DOHH2 (cell line): ENCODE results near the gene TMTC1.

Experiments used
- H3F3A ChIP-seq: fragments of 200-600 bp; sonication (generic), shearing (Covaris generic); 2 replicates; pipeline ENCODE4 v1.6.0; 2016; ENCODE audit warnings: antibody characterized with exemption, mild to moderate bottlenecking; ENCODE audit not compliant: control insufficient read depth, insufficient read depth
- H3K27ac ChIP-seq: fragments of 200-600 bp; sonication (generic); 2 replicates; pipeline ENCODE4 v1.5.1; 2014; ENCODE audit warnings: low read depth, mild to moderate bottlenecking, low read length, moderate library complexity
- H3K27me3 ChIP-seq: fragments of 200-600 bp; sonication (generic); 2 replicates; pipeline ENCODE4 v1.6.1; 2014; ENCODE audit warnings: mild to moderate bottlenecking, low read length, mixed read lengths; ENCODE audit not compliant: control insufficient read depth
- H3K36me3 ChIP-seq: fragments of 200-600 bp; sonication (generic); 2 replicates; pipeline ENCODE4 v1.6.1; 2014; ENCODE audit warnings: mild to moderate bottlenecking, low read length, moderate library complexity, mixed read lengths; ENCODE audit not compliant: control insufficient read depth
- H3K4me1 ChIP-seq: fragments of 200-600 bp; sonication (generic); 2 replicates; pipeline ENCODE4 v1.6.1; 2014; ENCODE audit warnings: mild to moderate bottlenecking, low read length, mixed read lengths; ENCODE audit not compliant: control insufficient read depth
- H3K4me2 ChIP-seq: fragments of 200-600 bp; sonication (generic); 2 replicates; pipeline ENCODE4 v1.6.0; 2014; ENCODE audit warnings: mild to moderate bottlenecking, low read length, moderate library complexity
- H3K4me3 ChIP-seq: fragments of 200-600 bp; sonication (generic); 2 replicates; pipeline ENCODE4 v1.5.1; 2014; ENCODE audit warnings: mild to moderate bottlenecking, low read length, mixed read lengths
- H3K79me2 ChIP-seq: fragments of 200-600 bp; sonication (generic); 2 replicates; pipeline ENCODE4 v1.6.1; 2014; ENCODE audit warnings: mild to moderate bottlenecking, low read length, mixed read lengths; ENCODE audit not compliant: control insufficient read depth
- H3K9me2 ChIP-seq: fragments of 200-600 bp; sonication (generic); replicated peaks from 2 replicates; pipeline ENCODE4 v1.6.1; 2014; ENCODE audit warnings: mild to moderate bottlenecking, low read length, mixed read lengths; ENCODE audit not compliant: control insufficient read depth
- H3K9me3 ChIP-seq: fragments of 200-600 bp; sonication (generic); 2 replicates; pipeline ENCODE4 v1.6.1; 2014; ENCODE audit warnings: antibody characterized with exemption, low read length, mixed read lengths; ENCODE audit not compliant: control insufficient read depth, insufficient read depth
- H4K20me1 ChIP-seq: fragments of 200-600 bp; sonication (generic); 2 replicates; pipeline ENCODE4 v1.6.0; 2014; ENCODE audit warnings: low read depth, mild to moderate bottlenecking, antibody characterized with exemption, low read length, moderate library complexity; ENCODE audit not compliant: control insufficient read depth, insufficient read depth
- EZH2phosphoT487 ChIP-seq: fragments of 200-600 bp; sonication (generic); IDR thresholded peaks from 2 replicates; pipeline ENCODE4 v1.6.1; 2017; ENCODE audit warnings: borderline replicate concordance, mild to moderate bottlenecking, antibody characterized with exemption, low read length, moderate library complexity, mixed read lengths
- TF ChIP-seq, protein P1 (sequence below): fragments of 200-600 bp; sonication (generic); IDR thresholded peaks from one replicate; pipeline ENCODE4 v1.5.1; 2014; ENCODE audit warnings: antibody characterized with exemption, mild to moderate bottlenecking, low read depth, low read length; ENCODE audit not compliant: poor library complexity, severe bottlenecking

Gene TMTC1

DNA sequence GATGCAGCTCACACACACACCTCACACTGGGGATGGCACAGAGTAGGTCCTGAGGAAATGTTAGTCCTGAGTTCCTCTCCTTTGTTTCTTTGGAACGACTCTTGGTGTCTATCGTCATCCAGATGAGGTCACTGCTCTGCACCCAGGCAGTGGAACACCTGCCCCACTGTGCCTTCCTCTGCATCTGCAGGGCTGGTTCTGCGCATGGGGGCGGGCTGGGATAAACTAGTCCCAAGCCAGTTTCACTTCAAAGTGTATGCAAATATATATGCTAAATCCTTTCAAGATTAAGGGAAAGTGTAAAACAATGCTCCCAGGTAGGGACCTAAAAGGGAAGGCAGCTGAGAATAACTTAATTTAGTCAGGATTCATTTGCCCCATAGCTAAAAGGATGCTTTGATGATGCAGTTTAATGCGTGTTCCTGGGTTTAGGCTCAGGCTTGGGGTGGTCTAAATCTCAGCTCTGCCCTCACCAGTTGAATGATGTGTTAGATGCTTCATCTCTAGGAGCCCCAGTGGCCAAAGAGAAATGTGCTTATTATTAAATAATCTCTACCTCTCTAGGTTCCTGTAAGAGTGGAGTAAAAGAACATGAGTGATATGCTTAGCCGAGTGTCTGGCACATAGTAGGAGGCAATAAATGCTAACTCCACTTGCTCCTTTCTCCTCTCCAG is 239.2 kb downstream of the TMTC1 start:
- Histone ChIP-seq H3K4me1 (no peaks in the 10 kb centered on the region), H3K9me2 (no peaks in the 10 kb centered on the region), H3K27ac (no peak overlapping the region), H3K4me2 (no peak overlapping the region), H4K20me1 (no peaks in the 10 kb centered on the region), H3K36me3 (no peaks in the 10 kb centered on the region), H3F3A (no peaks in the 10 kb centered on the region), H3K9me3 (no peaks in the 10 kb centered on the region), H3K27me3 (no peaks in the 10 kb centered on the region), H3K79me2 (no peaks in the 10 kb centered on the region), H3K4me3 (no peak overlapping the region)
- TF ChIP-seq, protein P1, sequence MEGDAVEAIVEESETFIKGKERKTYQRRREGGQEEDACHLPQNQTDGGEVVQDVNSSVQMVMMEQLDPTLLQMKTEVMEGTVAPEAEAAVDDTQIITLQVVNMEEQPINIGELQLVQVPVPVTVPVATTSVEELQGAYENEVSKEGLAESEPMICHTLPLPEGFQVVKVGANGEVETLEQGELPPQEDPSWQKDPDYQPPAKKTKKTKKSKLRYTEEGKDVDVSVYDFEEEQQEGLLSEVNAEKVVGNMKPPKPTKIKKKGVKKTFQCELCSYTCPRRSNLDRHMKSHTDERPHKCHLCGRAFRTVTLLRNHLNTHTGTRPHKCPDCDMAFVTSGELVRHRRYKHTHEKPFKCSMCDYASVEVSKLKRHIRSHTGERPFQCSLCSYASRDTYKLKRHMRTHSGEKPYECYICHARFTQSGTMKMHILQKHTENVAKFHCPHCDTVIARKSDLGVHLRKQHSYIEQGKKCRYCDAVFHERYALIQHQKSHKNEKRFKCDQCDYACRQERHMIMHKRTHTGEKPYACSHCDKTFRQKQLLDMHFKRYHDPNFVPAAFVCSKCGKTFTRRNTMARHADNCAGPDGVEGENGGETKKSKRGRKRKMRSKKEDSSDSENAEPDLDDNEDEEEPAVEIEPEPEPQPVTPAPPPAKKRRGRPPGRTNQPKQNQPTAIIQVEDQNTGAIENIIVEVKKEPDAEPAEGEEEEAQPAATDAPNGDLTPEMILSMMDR: no peak
- no peak for TF ChIP-seq EZH2phosphoT487

DNA sequence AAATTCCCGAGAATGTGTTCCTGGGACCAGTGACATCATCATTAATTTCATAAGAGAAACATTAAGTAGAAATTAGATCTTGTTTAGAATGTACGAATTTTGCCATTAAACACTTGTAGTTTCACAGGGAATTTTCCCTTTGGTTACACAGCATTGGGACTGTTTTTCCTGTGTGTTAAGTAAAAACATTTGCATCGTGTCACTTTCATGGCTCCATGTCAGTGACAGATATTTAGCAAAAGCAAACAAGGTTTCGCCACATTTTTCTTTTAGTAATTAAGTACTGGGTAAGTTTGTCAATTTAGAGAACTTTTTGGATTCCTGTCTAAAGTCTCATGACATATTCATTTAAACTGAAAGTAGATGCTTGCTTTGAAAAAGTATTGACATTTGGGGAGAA is 240.7 kb downstream of the TMTC1 start:
- no peak overlapping the region for H3K4me2 ChIP-seq
- no peaks in the 10 kb centered on the region for H3F3A ChIP-seq
- TF ChIP-seq, protein P1: no peak
- H3K4me1 ChIP-seq: no peaks in the 10 kb centered on the region
- no peaks in the 10 kb centered on the region for H3K27me3 ChIP-seq
- no peaks in the 10 kb centered on the region for H3K36me3 ChIP-seq
- no peaks in the 10 kb centered on the region for H4K20me1 ChIP-seq
- H3K9me3 ChIP-seq: no peaks in the 10 kb centered on the region
- H3K79me2 ChIP-seq: no peaks in the 10 kb centered on the region
- H3K4me3 ChIP-seq: no peak overlapping the region
- H3K9me2 ChIP-seq: no peaks in the 10 kb centered on the region
- no peak overlapping the region for H3K27ac ChIP-seq

DNA sequence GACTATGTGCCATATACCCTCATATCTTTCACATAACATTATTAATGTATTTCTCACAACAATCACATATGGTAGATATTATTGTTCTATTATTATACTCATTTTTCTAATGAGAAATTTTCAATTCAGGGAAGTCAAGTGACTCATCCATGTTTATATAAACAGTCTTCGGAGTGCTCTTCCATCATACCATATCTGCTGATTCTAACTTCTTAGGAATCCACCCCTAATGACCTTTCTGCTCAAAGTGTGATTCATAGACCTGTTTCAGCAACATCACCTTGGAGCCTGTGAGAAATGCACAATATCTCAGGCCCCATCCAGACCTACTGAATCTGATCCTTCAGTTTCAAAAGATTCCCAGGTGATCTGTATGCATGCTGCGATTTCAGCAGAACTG is 246.4 kb downstream of the TMTC1 start:
- Histone ChIP-seq H3K79me2 (no peaks in the 10 kb centered on the region), H3K27ac (no peak overlapping the region), H3F3A (no peaks in the 10 kb centered on the region), H3K27me3 (no peaks in the 10 kb centered on the region), H3K9me2 (no peaks in the 10 kb centered on the region), H3K4me2 (no peak overlapping the region), H4K20me1 (no peaks in the 10 kb centered on the region), H3K36me3 (no peaks in the 10 kb centered on the region), H3K4me1 (no peaks in the 10 kb centered on the region), H3K4me3 (no peak overlapping the region), H3K9me3 (no peaks in the 10 kb centered on the region)
- no peak for TF ChIP-seq EZH2phosphoT487
- TF ChIP-seq, protein P1: no peak

DNA sequence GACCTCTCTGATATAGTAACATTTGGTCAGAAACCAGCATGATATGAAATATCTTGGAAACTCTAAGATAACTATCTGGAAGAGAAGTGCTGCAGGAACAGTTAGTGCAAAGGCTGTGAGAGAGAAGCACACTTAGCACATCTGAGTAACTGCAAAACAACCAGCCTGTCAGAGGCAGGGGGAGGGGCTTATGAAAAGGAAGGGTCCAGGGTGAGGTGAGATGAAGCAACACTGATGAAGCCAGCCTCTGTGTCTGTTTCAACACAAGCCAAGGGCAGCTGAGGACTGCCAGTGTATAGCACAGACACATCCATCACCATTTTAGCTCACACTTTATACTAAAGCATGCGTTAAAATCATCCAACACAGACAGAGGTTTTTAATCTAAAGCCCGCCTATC is 248.8 kb downstream of the TMTC1 start:
- H3K36me3 ChIP-seq: no peaks in the 10 kb centered on the region
- H4K20me1 ChIP-seq: no peaks in the 10 kb centered on the region
- H3K27me3 ChIP-seq: no peaks in the 10 kb centered on the region
- H3K9me2 ChIP-seq: no peaks in the 10 kb centered on the region
- no peak overlapping the region for H3K4me2 ChIP-seq
- no peaks in the 10 kb centered on the region for H3F3A ChIP-seq
- no peak overlapping the region for H3K27ac ChIP-seq
- H3K4me3 ChIP-seq: no peak overlapping the region
- H3K79me2 ChIP-seq: no peaks in the 10 kb centered on the region
- no peaks in the 10 kb centered on the region for H3K9me3 ChIP-seq
- H3K4me1 ChIP-seq: no peaks in the 10 kb centered on the region
- no peak for TF ChIP-seq EZH2phosphoT487
- TF ChIP-seq, protein P1: no peak
